Cardiac septum (tissue), 1 donor: ENCODE data around the gene CPSF6. TPM values are rescaled to one million over a fixed set of nuclear protein-coding genes. Genes with fewer than 3 reads are reported as not detected.
"Not testable (repeated sequence)": the region's sequence is repeated elsewhere in the genome, so short reads cannot be mapped to it uniquely, and the experiment has no call there.

Experiments used
- DNase-seq: peaks from one replicate; pipeline ENCODE4 v3.0.0-alpha.2; 2020; ENCODE audit warnings: low spot score
- intact Hi-C: fragments of 100-400 bp; cut with DNase I; formaldehyde crosslinking; loops from one replicate; pipeline ENCODE4 v1.14.0; 2022
- long read RNA-seq: library from polyadenylated mRNA; unstranded; transcript quantifications from one replicate; pipeline ENCODE4 v2.0.0, GENCODE V29; 2021
- total RNA-seq: library from RNA; stranded (reverse); fragmentation: NEBNext Ultra II Directional; extraction: Animal tissue kit (Norgen Biotek cat#: 25700); gene quantifications from one replicate; pipeline ENCODE4 v1.2.1, GENCODE V29; 2021
- donor health status: DM: no; HTN: no; CAD: no.

Gene CPSF6
- total RNA-seq, result 35.4 TPM
- long read RNA-seq, full-length matches to known transcripts, result 27 of 54 reads
- long read RNA-seq, partial matches to known transcripts, result 10 of 54 reads
- long read RNA-seq, other reads (novel, unspliced or antisense), result 17 of 54 reads

GRCh38 chr12:69239352-69239921, at the start of gene CPSF6:
CPSF6 (plus strand) TSS chr12:69239569; CDS start chr12:69239647, 78 bp downstream.
- intact Hi-C loops, result loop anchor here (5.0 kb wide), 1 partner anchor 233 kb away; the partner anchor contains the start of gene FRS2
- peak; percentile 99 for DNase-seq

GRCh38 chr12:69196302-69197288, 42.8 kb upstream of the CPSF6 start:
- intact Hi-C loops, result no loop called here

GRCh38 chr12:69199976-69200375, 39.4 kb upstream of the CPSF6 start:
- intact Hi-C loops, DNase-seq: not testable (repeated sequence)

More at GRCh38 chr12:69196302-69197288, 42.8 kb upstream of the CPSF6 start:
- no peak for DNase-seq

GRCh38 chr12:69204191-69204590, 35.2 kb upstream of the CPSF6 start:
- intact Hi-C loops, result no loop called here
- DNase-seq, result no peak

GRCh38 chr12:69210661-69211060, 28.7 kb upstream of the CPSF6 start:
- DNase-seq, result no peak
- intact Hi-C loops, result no loop called here

- intact Hi-C loops, result no loop called here
Observed at GRCh38 chr12:69211160-69211559, 28.2 kb upstream of the CPSF6 start.

GRCh38 chr12:69214169-69214568, 25.2 kb upstream of the CPSF6 start:
- no peak for DNase-seq
- intact Hi-C loops, result no loop called here

More at GRCh38 chr12:69211160-69211559, 28.2 kb upstream of the CPSF6 start:
- DNase-seq, result no peak

GRCh38 chr12:69225251-69225910, 14.0 kb upstream of the CPSF6 start:
- intact Hi-C loops, result no loop called here
- DNase-seq, result no peak

GRCh38 chr12:69231479-69231878, 7.9 kb upstream of the CPSF6 start:
- intact Hi-C loops, result no loop called here
- no peak for DNase-seq

GRCh38 chr12:69238589-69239351, 599 bp upstream of the CPSF6 start:
- intact Hi-C loops, result loop anchor here (5.0 kb wide), 1 partner anchor 234 kb away; the partner anchor contains the start of gene FRS2
- DNase-seq, result no peak

- intact Hi-C loops, result loop anchor here (5.0 kb wide), 1 partner anchor 232 kb away; the partner anchor contains the start of gene FRS2
- DNase-seq, result peak; percentile 76
Observed at GRCh38 chr12:69239922-69240630, 707 bp downstream of the CPSF6 start.

- no peak for DNase-seq
- intact Hi-C loops, result no loop called here
Observed at GRCh38 chr12:69240631-69240995, 1.2 kb downstream of the CPSF6 start.

- intact Hi-C loops, result no loop called here
- DNase-seq, result no peak
Observed at GRCh38 chr12:69241438-69242092, 2.2 kb downstream of the CPSF6 start.

GRCh38 chr12:69243099-69244084, 4.0 kb downstream of the CPSF6 start:
- no peak for DNase-seq
- intact Hi-C loops, result no loop called here

GRCh38 chr12:69247268-69248018, 8.1 kb downstream of the CPSF6 start:
- no peak for DNase-seq
- intact Hi-C loops, result no loop called here

- DNase-seq, result no peak
- intact Hi-C loops, result no loop called here
Observed at GRCh38 chr12:69252033-69252432, 12.7 kb downstream of the CPSF6 start.
